ENCODE data around the gene TBXA2R. TPM values are rescaled to one million over a fixed set of nuclear protein-coding genes. Genes with fewer than 3 reads are reported as not detected.

TBXA2R gene
- total RNA-seq, 2 experiments from 2014 or later: 0.47 to 0.75 TPM

GRCh38 chr19:3627351-3627723, 20.7 kb upstream of the TBXA2R start:
- Histone ChIP-seq H3K27ac (ENCODE audit: low read depth in 1 of 2, low read length in 2 of 2) (no peak overlapping the region), H3K4me1 (ENCODE audit: insufficient read depth, low read length) (peaks cover 35% of the 10 kb centered on the region), H3K9me3 (ENCODE audit: control insufficient read depth in 1 of 2, insufficient read depth in 1 of 2, low read length in 2 of 2) (no peaks in the 10 kb centered on the region), H3K36me3 (ENCODE audit: insufficient read depth, low read length) (peaks cover 15% of the 10 kb centered on the region), H3K4me3 (ENCODE audit: low read length) (peak overlapping the region; percentile 85), H3K27me3 (ENCODE audit: control insufficient read depth in 1 of 2, insufficient read depth in 2 of 2, low read length in 2 of 2) (no peaks in the 10 kb centered on the region)
- Mint-ChIP-seq H3K27ac (peak overlapping the region; percentile 94), H3K4me1 (ENCODE audit: low read depth) (peaks cover 21% of the 10 kb centered on the region), H3K9me3 (no peaks in the 10 kb centered on the region), H3K36me3 (ENCODE audit: low read depth) (peaks cover 20% of the 10 kb centered on the region), H3K27me3 (no peaks in the 10 kb centered on the region), H3K4me3 (peak overlapping the region; percentile 92)
- ATAC-seq (ENCODE audit: poor library complexity) (no peak), DNase-seq (peak in 1 of 14 experiments; percentile 53)
- no peak for TF ChIP-seq CTCF (IDR thresholded peaks at IDR 0.05)
- ChIA-PET CTCF (interaction anchor here (0.9 kb wide), 1 partner anchor 73 kb away, joined by 3 read pairs; the partner anchor contains the start of gene PIP5K1C), POLR2A (interaction anchor here (0.7 to 1.0 kb wide), 4 partner anchors 23 to 1513 kb away, joined by 3 to 6 read pairs (median 4); partner anchors contain the start of gene MRPL54)
- intact Hi-C loops (cut with DNase I, micrococcal nuclease): loop anchor here (1.0 to 2.0 kb wide), 4 partner anchors 55 to 121 kb away; partner anchors contain the start of genes FZR1 (in 1 of the 2), HMG20B (in 1 of the 2) and MFSD12 (in 1 of the 2)

GRCh38 chr19:3626473-3627350, 20.0 kb upstream of the TBXA2R start, which contains the start of gene CACTIN:
TSS of gene CACTIN (minus strand) at chr19:3626790. CDS start at chr19:3626762, 28 bp downstream.
- Histone ChIP-seq H3K9me3 (ENCODE audit: control insufficient read depth in 1 of 2, insufficient read depth in 1 of 2, low read length in 2 of 2) (no peaks in the 10 kb centered on the region), H3K27me3 (ENCODE audit: control insufficient read depth in 1 of 2, insufficient read depth in 2 of 2, low read length in 2 of 2) (no peaks in the 10 kb centered on the region), H3K4me3 (ENCODE audit: low read length) (peak within 1 kb of the TSS; percentile 85), H3K27ac (ENCODE audit: low read depth in 1 of 2, low read length in 2 of 2) (peak within 1 kb of the TSS; percentile 83 to 98), H3K36me3 (ENCODE audit: insufficient read depth, low read length) (peaks cover 16% of the 10 kb centered on the region), H3K4me1 (ENCODE audit: insufficient read depth, low read length) (peaks cover 35% of the 10 kb centered on the region)
- no peak for TF ChIP-seq CTCF (IDR thresholded peaks at IDR 0.05)
- peak within 1 kb of the TSS; percentile 92 for H3K4me3 Mint-ChIP-seq
- CTCF ChIA-PET: interaction anchor here (0.9 kb wide), 1 partner anchor 74 kb away, joined by 3 read pairs; the partner anchor contains the start of gene PIP5K1C
- DNase-seq: peak; percentile 97 to 99 (median 98)
- no peaks in the 10 kb centered on the region for H3K27me3 Mint-ChIP-seq
- H3K9me3 Mint-ChIP-seq: no peaks in the 10 kb centered on the region
- peaks cover 21% of the 10 kb centered on the region for H3K4me1 Mint-ChIP-seq (ENCODE audit: low read depth)
- POLR2A ChIA-PET: interaction anchor here (0.7 to 1.0 kb wide), 4 partner anchors 22 to 1513 kb away, joined by 3 to 6 read pairs (median 4); partner anchors contain the start of gene MRPL54
- H3K27ac Mint-ChIP-seq: peak within 1 kb of the TSS; percentile 94
- intact Hi-C loops (cut with DNase I, micrococcal nuclease): loop anchor here (1.0 to 2.0 kb wide), 5 partner anchors 54 to 120 kb away; partner anchors contain the start of genes FZR1 (in 1 of the 2), HMG20B (in 1 of the 2), MFSD12 (in 1 of the 2) and PIP5K1C (in 1 of the 2)
- peaks cover 23% of the 10 kb centered on the region for H3K36me3 Mint-ChIP-seq (ENCODE audit: low read depth)
- peak; percentile 97 for ATAC-seq (ENCODE audit: poor library complexity)

- Histone ChIP-seq H3K36me3 (ENCODE audit: insufficient read depth, low read length) (peaks cover 22% of the 10 kb centered on the region), H3K4me3 (ENCODE audit: low read length) (peak overlapping the region; percentile 85), H3K27me3 (ENCODE audit: control insufficient read depth in 1 of 2, insufficient read depth in 2 of 2, low read length in 2 of 2) (no peaks in the 10 kb centered on the region), H3K4me1 (ENCODE audit: insufficient read depth, low read length) (peaks cover 35% of the 10 kb centered on the region), H3K9me3 (ENCODE audit: control insufficient read depth in 1 of 2, insufficient read depth in 1 of 2, low read length in 2 of 2) (no peaks in the 10 kb centered on the region), H3K27ac (ENCODE audit: low read depth in 1 of 2, low read length in 2 of 2) (peak overlapping the region in 1 of 2 donors; percentile 83)
- ChIA-PET POLR2A (no interaction called here), CTCF (no interaction called here)
- Mint-ChIP-seq H3K27me3 (no peaks in the 10 kb centered on the region), H3K9me3 (no peaks in the 10 kb centered on the region), H3K4me1 (ENCODE audit: low read depth) (peaks cover 21% of the 10 kb centered on the region), H3K36me3 (ENCODE audit: low read depth) (peaks cover 23% of the 10 kb centered on the region), H3K4me3 (peak overlapping the region; percentile 92), H3K27ac (peak overlapping the region; percentile 94)
- intact Hi-C loops (cut with DNase I, micrococcal nuclease): loop anchor here (1.0 to 2.0 kb wide), 4 partner anchors 53 to 119 kb away; partner anchors contain the start of genes FZR1 (in 1 of the 2), HMG20B (in 1 of the 2) and PIP5K1C (in 1 of the 2)
- TF ChIP-seq CTCF (IDR thresholded peaks at IDR 0.05): no peak
- DNase-seq (no peak), ATAC-seq (ENCODE audit: poor library complexity) (no peak)
Observed at GRCh38 chr19:3625996-3626472, 19.4 kb upstream of the TBXA2R start.

All from CD4-positive, alpha-beta T cell (primary cell).